Testis (tissue), 2 donors: ENCODE measurements around the gene LAD1.

ENCODE experiments used
- POLR2A ChIP-seq: fragments of 450-650 bp; IDR thresholded peaks from one replicate; pipeline ENCODE4 v1.6.1; 2017; ENCODE audit warnings: antibody characterized with exemption, mild to moderate bottlenecking, moderate library complexity
- TF ChIP-seq, protein P1 (sequence below), 3 experiments: fragments of 450-650 bp in 2 of 3; fragments of 200-600 bp in 1 of 3; sonication (generic) in 1 of 3; IDR thresholded peaks; one replicate each; pipeline ENCODE4 v1.5.1; 2016 to 2019; ENCODE audit warnings: antibody characterized with exemption in 3 of 3, mild to moderate bottlenecking in 2 of 3, moderate library complexity in 1 of 3

DNA sequence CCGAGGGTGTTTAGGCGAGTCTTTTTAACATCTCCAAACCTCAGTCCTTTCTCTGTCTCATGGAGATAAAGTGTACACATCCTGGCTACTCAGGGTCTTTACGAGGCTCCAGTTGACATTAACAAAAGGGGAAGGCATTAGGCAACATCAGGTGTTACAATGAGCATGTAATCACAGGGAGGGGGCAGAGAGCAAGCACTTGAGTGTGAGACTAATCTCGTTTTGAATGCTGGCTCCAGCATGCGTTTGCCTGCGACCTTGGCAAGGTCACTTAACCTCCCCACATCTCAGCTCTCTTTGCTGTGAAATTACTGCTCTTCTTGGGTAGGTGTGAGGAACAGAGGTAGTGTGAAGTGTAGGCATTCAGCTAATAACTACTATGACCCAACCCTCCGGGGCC, 24.8 kb downstream of the LAD1 start:
- no peak for TF ChIP-seq POLR2A
- TF ChIP-seq, protein P1, sequence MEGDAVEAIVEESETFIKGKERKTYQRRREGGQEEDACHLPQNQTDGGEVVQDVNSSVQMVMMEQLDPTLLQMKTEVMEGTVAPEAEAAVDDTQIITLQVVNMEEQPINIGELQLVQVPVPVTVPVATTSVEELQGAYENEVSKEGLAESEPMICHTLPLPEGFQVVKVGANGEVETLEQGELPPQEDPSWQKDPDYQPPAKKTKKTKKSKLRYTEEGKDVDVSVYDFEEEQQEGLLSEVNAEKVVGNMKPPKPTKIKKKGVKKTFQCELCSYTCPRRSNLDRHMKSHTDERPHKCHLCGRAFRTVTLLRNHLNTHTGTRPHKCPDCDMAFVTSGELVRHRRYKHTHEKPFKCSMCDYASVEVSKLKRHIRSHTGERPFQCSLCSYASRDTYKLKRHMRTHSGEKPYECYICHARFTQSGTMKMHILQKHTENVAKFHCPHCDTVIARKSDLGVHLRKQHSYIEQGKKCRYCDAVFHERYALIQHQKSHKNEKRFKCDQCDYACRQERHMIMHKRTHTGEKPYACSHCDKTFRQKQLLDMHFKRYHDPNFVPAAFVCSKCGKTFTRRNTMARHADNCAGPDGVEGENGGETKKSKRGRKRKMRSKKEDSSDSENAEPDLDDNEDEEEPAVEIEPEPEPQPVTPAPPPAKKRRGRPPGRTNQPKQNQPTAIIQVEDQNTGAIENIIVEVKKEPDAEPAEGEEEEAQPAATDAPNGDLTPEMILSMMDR (IDR thresholded peaks at IDR 0.05) = no peak
